Tibial artery (tissue), 4 donors: ENCODE data around the gene SLC13A3.

Source experiments
- DNase-seq, 2 donors: peaks; one replicate each; pipeline ENCODE4 v3.0.0-alpha.2; 2019
- H3K27ac ChIP-seq, 2 donors: fragments of 200-600 bp; sonication (generic) in 1 of 2; 1 replicate in 1 of 2; 2 replicates in 1 of 2; pipeline ENCODE4 v1.5.1; 2018 to 2019; ENCODE audit warnings: mild to moderate bottlenecking in 1 of 2
- H3K27me3 ChIP-seq, 2 donors: fragments of 200-600 bp; sonication (generic) in 1 of 2; one replicate each; pipeline versions ENCODE4 v1.5.1 to v1.6.0; 2016 to 2019
- H3K36me3 ChIP-seq, 3 donors: fragments of 200-600 bp; sonication (generic) in 2 of 3; one replicate each; pipeline ENCODE4 v1.5.1; 2016 to 2019; ENCODE audit warnings: mild to moderate bottlenecking in 2 of 3
- H3K4me1 ChIP-seq, 4 donors: fragments of 200-600 bp; sonication (generic) in 2 of 4; 1 replicate in 3 of 4; 2 replicates in 1 of 4; pipeline ENCODE4 v1.5.1; 2016 to 2019
- H3K4me3 ChIP-seq, 2 donors: fragments of 200-600 bp; sonication (generic) in 1 of 2; 1 replicate in 1 of 2; 2 replicates in 1 of 2; pipeline ENCODE4 v1.5.1; 2018 to 2019; ENCODE audit warnings: mild to moderate bottlenecking in 2 of 2
- H3K9me3 ChIP-seq, 3 donors: fragments of 200-600 bp; sonication (generic) in 1 of 3; one replicate each; pipeline ENCODE4 v1.5.1; 2016 to 2019
- CTCF ChIP-seq, 2 experiments: fragments of 200-600 bp in 1 of 2; fragments of 450-650 bp in 1 of 2; IDR thresholded peaks; one replicate each; pipeline ENCODE4 v1.5.1; 2017 to 2019; ENCODE audit warnings: antibody characterized with exemption in 2 of 2, mild to moderate bottlenecking in 1 of 2, moderate library complexity in 1 of 2
- intact Hi-C: fragments of 100-400 bp; cut with DNase I; formaldehyde crosslinking; loops from one replicate; pipeline ENCODE4 v1.15.0; 2023; ENCODE audit warnings: low total_unique reads

SLC13A3 gene

GRCh38 chr20:46671866-46672542, 20.7 kb upstream of the SLC13A3 start:
- no peak overlapping the region for H3K27ac ChIP-seq
- no peak for DNase-seq
- peaks cover 0 to 5% (median 0%) of the 10 kb centered on the region in 3 donors for H3K36me3 ChIP-seq
- no peak for TF ChIP-seq CTCF (IDR thresholded peaks at IDR 0.05)
- intact Hi-C loops = no loop called here
- H3K27me3 ChIP-seq = no peaks in the 10 kb centered on the region
- no peaks in the 10 kb centered on the region for H3K4me1 ChIP-seq
- H3K9me3 ChIP-seq = peaks cover 0 to 12% (median 8%) of the 10 kb centered on the region in 3 donors
- no peak overlapping the region for H3K4me3 ChIP-seq

- intact Hi-C loops = no loop called here
- no peaks in the 10 kb centered on the region for H3K4me1 ChIP-seq
These were observed 19.6 kb upstream of the SLC13A3 start for GRCh38 chr20:46670585-46671584.

GRCh38 chr20:46670228-46670584, 18.9 kb upstream of the SLC13A3 start:
- intact Hi-C loops = no loop called here
- Histone ChIP-seq H3K27ac (no peak overlapping the region), H3K4me3 (no peak overlapping the region), H3K9me3 (peaks cover 0 to 12% (median 8%) of the 10 kb centered on the region in 3 donors), H3K27me3 (no peaks in the 10 kb centered on the region), H3K36me3 (peaks cover 0 to 5% (median 0%) of the 10 kb centered on the region in 3 donors), H3K4me1 (no peaks in the 10 kb centered on the region)
- TF ChIP-seq CTCF (IDR thresholded peaks at IDR 0.05) = no peak
- DNase-seq = no peak

More at GRCh38 chr20:46670585-46671584, 19.6 kb upstream of the SLC13A3 start:
- Histone ChIP-seq H3K4me3 (no peak overlapping the region), H3K27ac (no peak overlapping the region), H3K27me3 (no peaks in the 10 kb centered on the region), H3K9me3 (peaks cover 0 to 12% (median 8%) of the 10 kb centered on the region in 3 donors), H3K36me3 (peaks cover 0 to 5% (median 0%) of the 10 kb centered on the region in 3 donors)
- TF ChIP-seq CTCF (IDR thresholded peaks at IDR 0.05) = no peak
- no peak for DNase-seq

GRCh38 chr20:46666818-46667515, 15.7 kb upstream of the SLC13A3 start:
- Histone ChIP-seq H3K4me3 (no peak overlapping the region), H3K36me3 (no peaks in the 10 kb centered on the region), H3K27ac (no peak overlapping the region), H3K9me3 (peaks cover 0 to 12% (median 8%) of the 10 kb centered on the region in 3 donors), H3K27me3 (no peaks in the 10 kb centered on the region), H3K4me1 (no peaks in the 10 kb centered on the region)
- intact Hi-C loops = no loop called here
- DNase-seq = no peak
- TF ChIP-seq CTCF (IDR thresholded peaks at IDR 0.05) = no peak

GRCh38 chr20:46666306-46666705, 15.0 kb upstream of the SLC13A3 start:
- no peak for TF ChIP-seq CTCF (IDR thresholded peaks at IDR 0.05)

More at GRCh38 chr20:46666306-46666705, 15.0 kb upstream of the SLC13A3 start:
- Histone ChIP-seq H3K36me3 (no peaks in the 10 kb centered on the region), H3K27ac (no peak overlapping the region), H3K9me3 (peaks cover 0 to 13% (median 8%) of the 10 kb centered on the region in 3 donors), H3K4me1 (no peaks in the 10 kb centered on the region), H3K27me3 (no peaks in the 10 kb centered on the region), H3K4me3 (no peak overlapping the region)
- DNase-seq = no peak
- intact Hi-C loops = no loop called here
